Brain microvascular endothelial cell (primary cell): Measurements from ENCODE around the gene EME2.

Experiments
- DNase-seq: peaks from one replicate; pipeline ENCODE4 v3.0.0-alpha.2; 2020
- H3K27ac ChIP-seq: fragments of 250-450 bp; sonication (Bioruptor Pico); 2 replicates; pipeline ENCODE4 v1.5.1; 2020; ENCODE audit warnings: mild to moderate bottlenecking, moderate library complexity
- H3K27me3 ChIP-seq: fragments of 250-450 bp; sonication (Bioruptor Pico); replicated peaks from 2 replicates; pipeline ENCODE4 v1.5.1; 2020; ENCODE audit warnings: mild to moderate bottlenecking
- H3K36me3 ChIP-seq: fragments of 250-450 bp; sonication (Bioruptor Pico); replicated peaks from 2 replicates; pipeline ENCODE4 v1.5.1; 2020; ENCODE audit warnings: mild to moderate bottlenecking
- H3K4me3 ChIP-seq: 2 replicates; pipeline ENCODE4 v1.5.1; 2011; ENCODE audit warnings: low read depth, mild to moderate bottlenecking, control low read depth, low read length, moderate library complexity
- CTCF ChIP-seq: IDR thresholded peaks from 2 replicates; pipeline ENCODE4 v1.5.1; 2011; ENCODE audit warnings: low read depth, mild to moderate bottlenecking, moderate library complexity, low read length, control low read depth, inconsistent platforms; ENCODE audit errors: missing control alignments
- in situ Hi-C: cut with HindIII; loops from 2 replicates; pipeline ENCODE4 v1.10.0; 2017; ENCODE audit warnings: low sequenced_read_pairs, low pct_ligation_motif_present

The EME2 gene

GRCh38 chr16:1821861-1822611, 49.4 kb downstream of the EME2 start:
- Histone ChIP-seq H3K36me3 (no peaks in the 10 kb centered on the region), H3K27me3 (no peaks in the 10 kb centered on the region), H3K4me3 (no peak overlapping the region), H3K27ac (no peak overlapping the region)
- in situ Hi-C loops, result no loop called here
- no peak for TF ChIP-seq CTCF
- no peak for DNase-seq

GRCh38 chr16:1822801-1823200, 50.2 kb downstream of the EME2 start:
- no peak for TF ChIP-seq CTCF
- Histone ChIP-seq H3K4me3 (no peak overlapping the region), H3K27ac (no peak overlapping the region), H3K27me3 (no peaks in the 10 kb centered on the region), H3K36me3 (no peaks in the 10 kb centered on the region)
- no peak for DNase-seq
- in situ Hi-C loops, result no loop called here

DNA sequence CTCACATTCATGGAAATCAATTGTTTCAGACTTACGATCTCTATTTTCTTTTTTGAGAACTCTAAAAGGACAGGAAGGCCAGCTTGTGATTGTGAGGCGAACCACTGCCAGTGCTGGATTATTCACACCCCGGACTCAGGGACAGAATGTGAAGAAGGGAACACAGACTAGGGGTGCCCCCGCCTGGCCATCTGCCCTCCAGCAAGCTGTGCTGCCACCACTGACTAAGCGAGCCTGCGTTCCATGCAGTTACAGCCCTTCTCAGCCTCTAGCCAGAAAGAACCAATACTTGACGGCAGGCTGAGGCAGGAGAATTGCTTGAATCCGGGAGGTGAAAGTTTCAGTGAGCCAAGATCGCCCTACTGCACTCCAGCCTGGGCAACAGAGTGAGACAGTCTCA, 51.2 kb downstream of the EME2 start:
- DNase-seq, result peak; percentile 37
- Histone ChIP-seq H3K27ac (no peak overlapping the region), H3K36me3 (peaks cover under 1% of the 10 kb centered on the region), H3K27me3 (no peaks in the 10 kb centered on the region), H3K4me3 (no peak overlapping the region)
- in situ Hi-C loops, result no loop called here
- TF ChIP-seq CTCF, result peak; percentile 58

DNA sequence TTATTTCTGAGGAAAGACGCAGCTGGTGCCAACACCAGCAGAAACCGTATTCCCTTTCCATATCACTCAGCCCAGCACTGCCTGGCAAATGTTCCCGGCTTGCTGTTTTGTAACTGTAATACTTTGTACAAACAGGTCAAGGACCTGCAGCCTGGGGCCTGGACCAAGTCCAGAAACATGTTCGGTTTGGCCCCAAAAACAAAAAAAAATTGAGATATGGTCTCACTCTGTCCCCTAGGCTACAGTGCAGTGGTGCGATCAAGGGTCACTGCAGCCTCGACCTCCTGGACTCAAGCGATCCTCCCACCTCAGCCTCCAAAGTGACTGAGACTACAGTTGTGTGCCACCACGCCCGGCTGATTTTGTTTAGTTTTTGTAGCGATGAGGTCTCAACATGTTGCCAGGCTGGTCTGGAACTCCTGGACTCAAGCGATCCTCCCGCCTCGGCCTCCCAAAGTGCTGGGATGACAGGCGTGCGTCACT, 52.8 kb downstream of the EME2 start:
- DNase-seq, result no peak
- Histone ChIP-seq H3K27ac (no peak overlapping the region), H3K27me3 (no peaks in the 10 kb centered on the region), H3K4me3 (peak overlapping the region; percentile 98), H3K36me3 (peaks cover 4% of the 10 kb centered on the region)
- in situ Hi-C loops, result no loop called here
- TF ChIP-seq CTCF, result no peak
